ENCODE data around the gene VAT1. TPM values are rescaled to one million over a fixed set of nuclear protein-coding genes. Genes with fewer than 3 reads are reported as not detected.

VAT1 gene
- total and polyA plus RNA-seq, 2 donors (not counting 1 experiment from before 2014, with no cell fraction given): 20.4 to 90.7 TPM

- Mint-ChIP-seq H3K4me3 (no peak overlapping the region), H3K27ac (no peak overlapping the region), H3K27me3 (no peaks in the 10 kb centered on the region), H3K9me3 (ENCODE audit: insufficient read depth) (no peaks in the 10 kb centered on the region), H3K4me1 (peaks cover 22% of the 10 kb centered on the region)
- no peaks in the 10 kb centered on the region for H3K79me2 ChIP-seq (ENCODE audit: control insufficient read depth, insufficient read depth, low read length)
- no peak overlapping the region for H3K27ac ChIP-seq (ENCODE audit: low read length in 2 of 2)
- no peaks in the 10 kb centered on the region for H4K20me1 ChIP-seq (ENCODE audit: control insufficient read depth, insufficient read depth, low read length, poor library complexity, severe bottlenecking)
- WGBS (ENCODE audit: insufficient coverage): no CpG with 5 or more reads among the region's 4 CpGs
- CTCF ChIA-PET: interaction anchor here (0.6 kb wide), 1 partner anchor 80 kb away, joined by 4 read pairs; no protein-coding TSS in a partner anchor
- peaks cover 0 to 2% of the 10 kb centered on the region in 2 experiments for H3K36me3 ChIP-seq (replicated peaks in 1 of 2; ENCODE audit: control extremely low read depth in 1 of 2, control insufficient read depth in 1 of 2, extremely low read depth in 1 of 2, insufficient read depth in 2 of 2, low read length in 1 of 2)
- no peak overlapping the region for H3K4me2 ChIP-seq (replicated peaks; ENCODE audit: low read depth, low read length, poor library complexity, severe bottlenecking)
- H3K9me3 ChIP-seq (ENCODE audit: control extremely low read depth in 1 of 3, control insufficient read depth in 2 of 3, insufficient read depth in 1 of 3, low read length in 2 of 3): no peaks in the 10 kb centered on the region
- no peaks in the 10 kb centered on the region for H3K27me3 ChIP-seq (replicated peaks in 1 of 4; ENCODE audit: control extremely low read depth in 1 of 4, control insufficient read depth in 3 of 4, insufficient read depth in 4 of 4, low read length in 3 of 4)
- no peak for DNase-seq
- TF ChIP-seq CTCF (IDR thresholded peaks at IDR 0.05) (no peak), EZH2 (IDR thresholded peaks at IDR 0.05; ENCODE audit: borderline replicate concordance, insufficient read depth, low read depth, low read length, poor library complexity, severe bottlenecking) (no peak)
- POLR2A ChIA-PET: interaction anchor here (0.6 kb wide), 1 partner anchor 191 kb away, joined by 5 read pairs; no protein-coding TSS in a partner anchor
- intact Hi-C loops (cut with micrococcal nuclease): no loop called here
- H3K9ac ChIP-seq (ENCODE audit: low read length): no peak overlapping the region
- peaks cover 9 to 17% of the 10 kb centered on the region in 2 donors for H3K4me1 ChIP-seq (ENCODE audit: control insufficient read depth in 2 of 2, insufficient read depth in 2 of 2, low read length in 2 of 2)
- no peak for ATAC-seq (ENCODE audit: low read depth)
- H2AFZ ChIP-seq (ENCODE audit: insufficient read depth, low read depth, low read length, poor library complexity, severe bottlenecking): no peak overlapping the region
- no peak overlapping the region for H3K4me3 ChIP-seq (ENCODE audit: control extremely low read depth in 1 of 5, extremely low read depth in 1 of 5, insufficient read depth in 1 of 5, low read depth in 2 of 5, low read length in 4 of 5)
Observed at GRCh38 chr17:43018932-43019331, 3.3 kb downstream of the VAT1 start.

- TF ChIP-seq EZH2 (IDR thresholded peaks at IDR 0.05; ENCODE audit: borderline replicate concordance, insufficient read depth, low read depth, low read length, poor library complexity, severe bottlenecking): no peak
- TF ChIP-seq CTCF (IDR thresholded peaks at IDR 0.05): no peak
- intact Hi-C loops (cut with micrococcal nuclease): no loop called here
- no peak overlapping the region for H2AFZ ChIP-seq (ENCODE audit: insufficient read depth, low read depth, low read length, poor library complexity, severe bottlenecking)
- 82% methylated on average over 17 of the region's 19 CpGs for WGBS (ENCODE audit: insufficient coverage)
- H3K4me2 ChIP-seq (replicated peaks; ENCODE audit: low read depth, low read length, poor library complexity, severe bottlenecking): no peak overlapping the region
- peaks cover 0 to 9% of the 10 kb centered on the region in 2 experiments for H3K36me3 ChIP-seq (replicated peaks in 1 of 2; ENCODE audit: control extremely low read depth in 1 of 2, control insufficient read depth in 1 of 2, extremely low read depth in 1 of 2, insufficient read depth in 2 of 2, low read length in 1 of 2)
- H3K27ac ChIP-seq (ENCODE audit: low read length in 2 of 2): no peak overlapping the region
- DNase-seq: peak; percentile 10
- H3K27me3 Mint-ChIP-seq: no peaks in the 10 kb centered on the region
- H3K9me3 Mint-ChIP-seq (ENCODE audit: insufficient read depth): no peaks in the 10 kb centered on the region
- no peaks in the 10 kb centered on the region for H3K79me2 ChIP-seq (ENCODE audit: control insufficient read depth, insufficient read depth, low read length)
- peaks cover 22% of the 10 kb centered on the region for H3K4me1 Mint-ChIP-seq
- H3K9me3 ChIP-seq (ENCODE audit: control extremely low read depth in 1 of 3, control insufficient read depth in 2 of 3, insufficient read depth in 1 of 3, low read length in 2 of 3): no peaks in the 10 kb centered on the region
- no peak for ATAC-seq (ENCODE audit: low read depth)
- H3K4me3 Mint-ChIP-seq: no peak overlapping the region
- H4K20me1 ChIP-seq (ENCODE audit: control insufficient read depth, insufficient read depth, low read length, poor library complexity, severe bottlenecking): no peaks in the 10 kb centered on the region
- H3K27me3 ChIP-seq (replicated peaks in 1 of 4; ENCODE audit: control extremely low read depth in 1 of 4, control insufficient read depth in 3 of 4, insufficient read depth in 4 of 4, low read length in 3 of 4): no peaks in the 10 kb centered on the region
- H3K27ac Mint-ChIP-seq: peak overlapping the region; percentile 37
- POLR2A ChIA-PET: interaction anchor here (0.6 kb wide), 1 partner anchor 192 kb away, joined by 5 read pairs; no protein-coding TSS in a partner anchor
- CTCF ChIA-PET: interaction anchor here (0.6 kb wide), 1 partner anchor 375 kb away, joined by 3 read pairs; no protein-coding TSS in a partner anchor
- no peak overlapping the region for H3K9ac ChIP-seq (ENCODE audit: low read length)
- H3K4me3 ChIP-seq (ENCODE audit: control extremely low read depth in 1 of 5, extremely low read depth in 1 of 5, insufficient read depth in 1 of 5, low read depth in 2 of 5, low read length in 4 of 5): no peak overlapping the region
- peaks cover 9 to 14% of the 10 kb centered on the region in 2 donors for H3K4me1 ChIP-seq (ENCODE audit: control insufficient read depth in 2 of 2, insufficient read depth in 2 of 2, low read length in 2 of 2)
Observed at GRCh38 chr17:43018008-43018853, 4.0 kb downstream of the VAT1 start.

All from B cell (primary cell).